WTC11 (cell line): Measurements from ENCODE around the gene ZDHHC22. TPM values are rescaled to one million over a fixed set of nuclear protein-coding genes. Genes with fewer than 3 reads are reported as not detected.

Source experiments
- ATAC-seq: fragments of 200-7000 bp; cut with Tn5 transposase; 2 replicates; pipeline ENCODE4 v1.10.0; 2021; ENCODE audit warnings: mild to moderate bottlenecking, moderate library complexity
- CTCF ChIA-PET: fragments of 300-600 bp; sonication (Branson Sonifier 250); formaldehyde crosslinking; loops from one replicate; lab custom pipeline; 2021; ENCODE audit warnings: antibody characterized with exemption; lab: Charles Lee
- POLR2A ChIA-PET: fragments of 350-600 bp; sonication (Branson Sonifier 250); formaldehyde crosslinking; loops from one replicate; lab custom pipeline; 2021; ENCODE audit warnings: antibody characterized with exemption; lab: Charles Lee
- DNase-seq: peaks from one replicate; pipeline ENCODE4 v3.0.0; 2021; ENCODE audit warnings: low spot score
- H3K27ac Mint-ChIP-seq: 2 replicates; pipeline ENCODE4 v1.8.0; 2021; ENCODE audit warnings: mixed read lengths
- H3K27me3 Mint-ChIP-seq: 2 replicates; pipeline ENCODE4 v1.8.0; 2021; ENCODE audit warnings: low read depth, mild to moderate bottlenecking, moderate library complexity, mixed read lengths
- H3K36me3 Mint-ChIP-seq: 2 replicates; pipeline ENCODE4 v1.8.0; 2021; ENCODE audit warnings: mixed read lengths
- H3K4me1 Mint-ChIP-seq: 2 replicates; pipeline ENCODE4 v1.8.0; 2022; ENCODE audit warnings: mixed read lengths
- H3K4me3 Mint-ChIP-seq: 2 replicates; pipeline ENCODE4 v1.8.0; 2021; ENCODE audit warnings: mild to moderate bottlenecking, moderate library complexity, mixed read lengths
- H3K9me3 Mint-ChIP-seq: 2 replicates; pipeline ENCODE4 v1.8.0; 2021; ENCODE audit warnings: mixed read lengths
- CREB1 ChIP-seq: sonication (generic); formaldehyde crosslinking; IDR thresholded peaks from 2 replicates; pipeline ENCODE4 v1.8.0; 2023; ENCODE audit warnings: mild to moderate bottlenecking, missing genetic modification reagents
- E2F5 ChIP-seq: sonication (generic); formaldehyde crosslinking; IDR thresholded peaks from 2 replicates; pipeline ENCODE4 v1.8.1; 2022; ENCODE audit warnings: mild to moderate bottlenecking, moderate library complexity, missing genetic modification reagents
- EMX1 ChIP-seq: fragments of 250-450 bp; sonication (Bioruptor Pico); IDR thresholded peaks from 2 replicates; pipeline ENCODE4 v1.8.0; 2021; ENCODE audit warnings: mild to moderate bottlenecking
- FOXP4 ChIP-seq: sonication (generic); formaldehyde crosslinking; IDR thresholded peaks from 2 replicates; pipeline ENCODE4 v1.8.0; 2022; ENCODE audit warnings: mild to moderate bottlenecking, missing genetic modification reagents
- IRF1 ChIP-seq: sonication (generic); formaldehyde crosslinking; IDR thresholded peaks from 2 replicates; pipeline ENCODE4 v1.8.0; 2023; ENCODE audit warnings: missing genetic modification reagents
- IRF2 ChIP-seq: sonication (generic); formaldehyde crosslinking; IDR thresholded peaks from 2 replicates; pipeline ENCODE4 v1.8.0; 2022; ENCODE audit warnings: low read depth, missing genetic modification reagents, borderline replicate concordance
- JAZF1 ChIP-seq: fragments of 250-450 bp; sonication (Bioruptor Pico); IDR thresholded peaks from 2 replicates; pipeline ENCODE4 v1.9.0; 2021; ENCODE audit warnings: moderate library complexity, mild to moderate bottlenecking, inconsistent platforms
- MXD4 ChIP-seq: fragments of 250-450 bp; sonication (Bioruptor Pico); IDR thresholded peaks from 2 replicates; pipeline ENCODE4 v1.8.0; 2021; ENCODE audit warnings: mild to moderate bottlenecking, moderate library complexity, borderline replicate concordance
- NFE2L1 ChIP-seq: sonication (generic); formaldehyde crosslinking; IDR thresholded peaks from 2 replicates; pipeline ENCODE4 v1.8.1; 2023; ENCODE audit warnings: missing genetic modification reagents
- RORB ChIP-seq: fragments of 250-450 bp; sonication (Bioruptor Pico); IDR thresholded peaks from 2 replicates; pipeline ENCODE4 v1.9.0; 2021; ENCODE audit warnings: mild to moderate bottlenecking
- SMAD3 ChIP-seq: sonication (generic); formaldehyde crosslinking; IDR thresholded peaks from 2 replicates; pipeline ENCODE4 v1.8.0; 2022; ENCODE audit warnings: missing genetic modification reagents, mild to moderate bottlenecking, borderline replicate concordance
- TCF7 ChIP-seq: sonication (generic); formaldehyde crosslinking; IDR thresholded peaks from 2 replicates; pipeline ENCODE4 v1.8.0; 2022; ENCODE audit warnings: mild to moderate bottlenecking, low read depth, missing genetic modification reagents, moderate library complexity
- TEAD4 ChIP-seq: sonication (generic); formaldehyde crosslinking; IDR thresholded peaks from 2 replicates; pipeline ENCODE4 v1.8.0; 2022; ENCODE audit warnings: mild to moderate bottlenecking, missing genetic modification reagents
- ZBTB21 ChIP-seq: sonication (generic); formaldehyde crosslinking; IDR thresholded peaks from 2 replicates; pipeline ENCODE4 v1.8.1; 2023; ENCODE audit warnings: mild to moderate bottlenecking, missing genetic modification reagents, borderline replicate concordance
- ZNF423 ChIP-seq: fragments of 250-450 bp; sonication (Bioruptor Pico); IDR thresholded peaks from 2 replicates; pipeline ENCODE4 v2.1.2; 2022; ENCODE audit warnings: mild to moderate bottlenecking, moderate library complexity
- ZNF425 ChIP-seq: fragments of 250-450 bp; sonication (Bioruptor Pico); conservative IDR thresholded peaks from 2 replicates; pipeline ENCODE4 v1.9.0; 2021; ENCODE audit warnings: mild to moderate bottlenecking
- total RNA-seq: library from RNA; stranded (reverse); gene quantifications from 3 replicates; pipeline ENCODE4 v1.2.3, GENCODE V29; 2021
- TF ChIP-seq, protein P1 (sequence below): sonication (generic); formaldehyde crosslinking; IDR thresholded peaks from 2 replicates; pipeline ENCODE4 v1.8.1; 2022; ENCODE audit warnings: missing genetic modification reagents, borderline replicate concordance
- TF ChIP-seq, protein P2 (sequence below): sonication (generic); formaldehyde crosslinking; IDR thresholded peaks from 2 replicates; pipeline ENCODE4 v1.8.1; 2023; ENCODE audit warnings: mild to moderate bottlenecking, missing genetic modification reagents, borderline replicate concordance
- TF ChIP-seq, protein P3 (sequence below): sonication (generic); formaldehyde crosslinking; IDR thresholded peaks from 2 replicates; pipeline ENCODE4 v1.8.0; 2022; ENCODE audit warnings: mild to moderate bottlenecking, missing genetic modification reagents
- TF ChIP-seq, protein P4 (sequence below): sonication (generic); formaldehyde crosslinking; IDR thresholded peaks from 2 replicates; pipeline ENCODE4 v1.8.0; 2022; ENCODE audit warnings: mild to moderate bottlenecking, missing genetic modification reagents

Gene ZDHHC22
- total RNA-seq, 1 experiment from 2014 or later: 47.7 TPM

- ATAC-seq (no peak), DNase-seq (no peak)
- H3K36me3 Mint-ChIP-seq: peaks cover 22% of the 10 kb centered on the region
- POLR2A ChIA-PET: no interaction called here
- CTCF ChIA-PET: interaction anchor here (0.8 to 4.2 kb wide), 5 partner anchors 20 to 232 kb away, joined by 3 to 22 read pairs (median 4); partner anchors contain the start of gene ZDHHC22
- TF ChIP-seq ZBTB21 (CRISPR knock-in tag) (no peak), TEAD4 (no peak), MXD4 (CRISPR knock-in tag) (no peak), JAZF1 (no peak), EMX1 (CRISPR knock-in tag) (no peak), CREB1 (CRISPR knock-in tag) (no peak), ZNF423 (CRISPR knock-in tag) (no peak), ZNF425 (CRISPR knock-in tag) (no peak), E2F5 (CRISPR knock-in tag) (no peak), TCF7 (CRISPR knock-in tag) (no peak), SMAD3 (CRISPR knock-in tag) (no peak), FOXP4 (CRISPR knock-in tag) (no peak), IRF2 (CRISPR knock-in tag) (no peak), IRF1 (CRISPR knock-in tag) (no peak), RORB (CRISPR knock-in tag) (no peak), NFE2L1 (no peak)
- TF ChIP-seq, protein P1, sequence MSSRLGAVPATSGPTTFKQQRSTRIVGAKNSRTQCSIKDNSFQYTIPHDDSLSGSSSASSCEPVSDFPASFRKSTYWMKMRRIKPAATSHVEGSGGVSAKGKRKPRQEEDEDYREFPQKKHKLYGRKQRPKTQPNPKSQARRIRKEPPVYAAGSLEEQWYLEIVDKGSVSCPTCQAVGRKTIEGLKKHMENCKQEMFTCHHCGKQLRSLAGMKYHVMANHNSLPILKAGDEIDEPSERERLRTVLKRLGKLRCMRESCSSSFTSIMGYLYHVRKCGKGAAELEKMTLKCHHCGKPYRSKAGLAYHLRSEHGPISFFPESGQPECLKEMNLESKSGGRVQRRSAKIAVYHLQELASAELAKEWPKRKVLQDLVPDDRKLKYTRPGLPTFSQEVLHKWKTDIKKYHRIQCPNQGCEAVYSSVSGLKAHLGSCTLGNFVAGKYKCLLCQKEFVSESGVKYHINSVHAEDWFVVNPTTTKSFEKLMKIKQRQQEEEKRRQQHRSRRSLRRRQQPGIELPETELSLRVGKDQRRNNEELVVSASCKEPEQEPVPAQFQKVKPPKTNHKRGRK (CRISPR knock-in tag): no peak
- TF ChIP-seq, protein P2, sequence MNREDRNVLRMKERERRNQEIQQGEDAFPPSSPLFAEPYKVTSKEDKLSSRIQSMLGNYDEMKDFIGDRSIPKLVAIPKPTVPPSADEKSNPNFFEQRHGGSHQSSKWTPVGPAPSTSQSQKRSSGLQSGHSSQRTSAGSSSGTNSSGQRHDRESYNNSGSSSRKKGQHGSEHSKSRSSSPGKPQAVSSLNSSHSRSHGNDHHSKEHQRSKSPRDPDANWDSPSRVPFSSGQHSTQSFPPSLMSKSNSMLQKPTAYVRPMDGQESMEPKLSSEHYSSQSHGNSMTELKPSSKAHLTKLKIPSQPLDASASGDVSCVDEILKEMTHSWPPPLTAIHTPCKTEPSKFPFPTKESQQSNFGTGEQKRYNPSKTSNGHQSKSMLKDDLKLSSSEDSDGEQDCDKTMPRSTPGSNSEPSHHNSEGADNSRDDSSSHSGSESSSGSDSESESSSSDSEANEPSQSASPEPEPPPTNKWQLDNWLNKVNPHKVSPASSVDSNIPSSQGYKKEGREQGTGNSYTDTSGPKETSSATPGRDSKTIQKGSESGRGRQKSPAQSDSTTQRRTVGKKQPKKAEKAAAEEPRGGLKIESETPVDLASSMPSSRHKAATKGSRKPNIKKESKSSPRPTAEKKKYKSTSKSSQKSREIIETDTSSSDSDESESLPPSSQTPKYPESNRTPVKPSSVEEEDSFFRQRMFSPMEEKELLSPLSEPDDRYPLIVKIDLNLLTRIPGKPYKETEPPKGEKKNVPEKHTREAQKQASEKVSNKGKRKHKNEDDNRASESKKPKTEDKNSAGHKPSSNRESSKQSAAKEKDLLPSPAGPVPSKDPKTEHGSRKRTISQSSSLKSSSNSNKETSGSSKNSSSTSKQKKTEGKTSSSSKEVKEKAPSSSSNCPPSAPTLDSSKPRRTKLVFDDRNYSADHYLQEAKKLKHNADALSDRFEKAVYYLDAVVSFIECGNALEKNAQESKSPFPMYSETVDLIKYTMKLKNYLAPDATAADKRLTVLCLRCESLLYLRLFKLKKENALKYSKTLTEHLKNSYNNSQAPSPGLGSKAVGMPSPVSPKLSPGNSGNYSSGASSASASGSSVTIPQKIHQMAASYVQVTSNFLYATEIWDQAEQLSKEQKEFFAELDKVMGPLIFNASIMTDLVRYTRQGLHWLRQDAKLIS (CRISPR knock-in tag): no peak
- TF ChIP-seq, protein P3, sequence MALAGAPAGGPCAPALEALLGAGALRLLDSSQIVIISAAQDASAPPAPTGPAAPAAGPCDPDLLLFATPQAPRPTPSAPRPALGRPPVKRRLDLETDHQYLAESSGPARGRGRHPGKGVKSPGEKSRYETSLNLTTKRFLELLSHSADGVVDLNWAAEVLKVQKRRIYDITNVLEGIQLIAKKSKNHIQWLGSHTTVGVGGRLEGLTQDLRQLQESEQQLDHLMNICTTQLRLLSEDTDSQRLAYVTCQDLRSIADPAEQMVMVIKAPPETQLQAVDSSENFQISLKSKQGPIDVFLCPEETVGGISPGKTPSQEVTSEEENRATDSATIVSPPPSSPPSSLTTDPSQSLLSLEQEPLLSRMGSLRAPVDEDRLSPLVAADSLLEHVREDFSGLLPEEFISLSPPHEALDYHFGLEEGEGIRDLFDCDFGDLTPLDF: no peak
- TF ChIP-seq, protein P4, sequence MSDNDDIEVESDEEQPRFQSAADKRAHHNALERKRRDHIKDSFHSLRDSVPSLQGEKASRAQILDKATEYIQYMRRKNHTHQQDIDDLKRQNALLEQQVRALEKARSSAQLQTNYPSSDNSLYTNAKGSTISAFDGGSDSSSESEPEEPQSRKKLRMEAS (CRISPR knock-in tag): no peak
- peak overlapping the region; percentile 49; the same call in 1 of the 2 replicates for H3K27ac Mint-ChIP-seq
- no peaks in the 10 kb centered on the region for H3K27me3 Mint-ChIP-seq
- peaks cover 68% of the 10 kb centered on the region for H3K4me1 Mint-ChIP-seq
- no peak overlapping the region for H3K4me3 Mint-ChIP-seq
- H3K9me3 Mint-ChIP-seq: no peaks in the 10 kb centered on the region
Measured at GRCh38 chr14:77103951-77104350, 37.6 kb downstream of the ZDHHC22 start.
